GM12872 (cell line): ENCODE data around the gene TDO2.

Source experiments
- CTCF ChIP-seq: IDR thresholded peaks from 3 replicates; pipeline ENCODE4 v1.5.1; 2011; ENCODE audit warnings: low read depth, mild to moderate bottlenecking, low read length, moderate library complexity; ENCODE audit not compliant: insufficient read depth

TDO2 gene

GRCh38 chr4:155929833-155930232 is 26.3 kb downstream of the TDO2 start:
- no peak for TF ChIP-seq CTCF

- no peak for TF ChIP-seq CTCF
Observed at GRCh38 chr4:155930330-155930729, 26.8 kb downstream of the TDO2 start.

- TF ChIP-seq CTCF, result no peak
Observed at GRCh38 chr4:155931634-155932033, 28.1 kb downstream of the TDO2 start.

- TF ChIP-seq CTCF, result no peak
Observed at GRCh38 chr4:155935389-155935986, 32.0 kb downstream of the TDO2 start.

GRCh38 chr4:155941085-155941790 is 37.7 kb downstream of the TDO2 start:
- TF ChIP-seq CTCF, result no peak

- no peak for TF ChIP-seq CTCF
Observed at GRCh38 chr4:155941820-155942219, 38.3 kb downstream of the TDO2 start.

GRCh38 chr4:155943605-155944291 is 40.3 kb downstream of the TDO2 start:
- no peak for TF ChIP-seq CTCF
